DLD1 (cell line): ENCODE measurements around the gene CDH4.
"Not testable (repeated sequence)": the region's sequence is repeated elsewhere in the genome, so short reads cannot be mapped to it uniquely, and the experiment has no call there.

Experiments used
- in situ Hi-C: cut with HindIII; loops from 2 replicates; pipeline ENCODE4 v1.10.0; 2017; ENCODE audit warnings: low sequenced_read_pairs

CDH4 gene

GRCh38 chr20:61453219-61453618 is 201.2 kb downstream of the CDH4 start:
- in situ Hi-C loops, result no loop called here

- in situ Hi-C loops, result not testable (repeated sequence)
These were observed 201.6 kb downstream of the CDH4 start for GRCh38 chr20:61453623-61454022.

GRCh38 chr20:61454053-61454452 is 202.0 kb downstream of the CDH4 start:
- in situ Hi-C loops, result no loop called here

- in situ Hi-C loops, result no loop called here
These were observed 203.6 kb downstream of the CDH4 start for GRCh38 chr20:61455508-61456215.

GRCh38 chr20:61457725-61458124 is 205.7 kb downstream of the CDH4 start:
- in situ Hi-C loops, result no loop called here

- in situ Hi-C loops, result no loop called here
These were observed 206.2 kb downstream of the CDH4 start for GRCh38 chr20:61458146-61458746.

GRCh38 chr20:61459266-61459665 is 207.2 kb downstream of the CDH4 start:
- in situ Hi-C loops, result no loop called here

GRCh38 chr20:61459705-61460104 is 207.6 kb downstream of the CDH4 start:
- in situ Hi-C loops, result no loop called here

- in situ Hi-C loops, result no loop called here
These were observed 208.4 kb downstream of the CDH4 start for GRCh38 chr20:61460261-61461052.

- in situ Hi-C loops, result no loop called here
These were observed 209.4 kb downstream of the CDH4 start for GRCh38 chr20:61461461-61461860.

- in situ Hi-C loops, result no loop called here
These were observed 212.5 kb downstream of the CDH4 start for GRCh38 chr20:61464307-61465303.

GRCh38 chr20:61475729-61476128 is 223.7 kb downstream of the CDH4 start:
- in situ Hi-C loops, result no loop called here

- in situ Hi-C loops, result no loop called here
These were observed 224.9 kb downstream of the CDH4 start for GRCh38 chr20:61476956-61477355.

GRCh38 chr20:61477451-61477861 is 225.4 kb downstream of the CDH4 start:
- in situ Hi-C loops, result no loop called here

GRCh38 chr20:61478094-61478493 is 226.0 kb downstream of the CDH4 start:
- in situ Hi-C loops, result no loop called here

- in situ Hi-C loops, result no loop called here
These were observed 226.7 kb downstream of the CDH4 start for GRCh38 chr20:61478611-61479305.

- in situ Hi-C loops, result not testable (repeated sequence)
These were observed 227.4 kb downstream of the CDH4 start for GRCh38 chr20:61479433-61479832.

GRCh38 chr20:61480158-61480825 is 228.2 kb downstream of the CDH4 start:
- in situ Hi-C loops, result no loop called here

- in situ Hi-C loops, result no loop called here
These were observed 230.2 kb downstream of the CDH4 start for GRCh38 chr20:61482056-61482887.
